Prostate gland (tissue), 2 donors: ENCODE data around the gene UNC13B. TPM values are rescaled to one million over a fixed set of nuclear protein-coding genes. Genes with fewer than 3 reads are reported as not detected.

ENCODE experiments used
- DNase-seq: peaks from one replicate; pipeline ENCODE4 v3.0.0-alpha.2; 2019; ENCODE audit warnings: low spot score
- H3K27ac ChIP-seq, 2 donors: fragments of 200-600 bp; sonication (generic); 2 replicates each; pipeline ENCODE4 v1.5.1; 2017 to 2019
- H3K27me3 ChIP-seq: fragments of 200-600 bp; sonication (generic); replicated peaks from 2 replicates; pipeline ENCODE4 v1.5.1; 2019; ENCODE audit not compliant: insufficient read depth
- H3K36me3 ChIP-seq, 2 donors: fragments of 200-600 bp; sonication (generic); 1 replicate in 1 of 2; 2 replicates in 1 of 2; pipeline versions ENCODE4 v1.5.1 to v1.8.1; 2017 to 2019
- H3K4me1 ChIP-seq: fragments of 200-600 bp; sonication (generic); replicated peaks from 2 replicates; pipeline ENCODE4 v1.5.1; 2019
- H3K4me3 ChIP-seq, 2 donors: fragments of 200-600 bp; sonication (generic); 2 replicates each; pipeline ENCODE4 v1.5.1; 2017 to 2019
- H3K9me3 ChIP-seq: fragments of 200-600 bp; sonication (generic); 2 replicates; pipeline ENCODE4 v1.5.1; 2017
- CTCF ChIP-seq, 4 experiments: fragments of 200-600 bp in 2 of 4; fragments of 450-650 bp in 2 of 4; sonication (generic) in 2 of 4; IDR thresholded peaks; 1 replicate in 3 of 4; 2 replicates in 1 of 4; pipeline ENCODE4 v1.5.1; 2016 to 2019; ENCODE audit warnings: antibody characterized with exemption in 4 of 4, mild to moderate bottlenecking in 2 of 4, moderate library complexity in 2 of 4
- POLR2A ChIP-seq: fragments of 450-650 bp; IDR thresholded peaks from one replicate; pipeline ENCODE4 v1.6.1; 2016; ENCODE audit warnings: antibody characterized with exemption, mild to moderate bottlenecking
- POLR2AphosphoS5 ChIP-seq: sonication (generic); formaldehyde crosslinking; IDR thresholded peaks from one replicate; pipeline ENCODE4 v1.6.1; 2017; ENCODE audit warnings: antibody characterized with exemption
- WGBS: methylation state at CpG from one replicate; pipeline ENCODE4 v1.1.5; 2018; 5-methylcytosine and 5-hydroxymethylcytosine counted together
- intact Hi-C: fragments of 100-400 bp; cut with DNase I; formaldehyde crosslinking; loops from one replicate; pipeline ENCODE4 v1.14.2; 2022
- total RNA-seq, 2 donors: library from RNA; depleted of rRNA; stranded (reverse); fragments of >200 nt; gene quantifications; one replicate each; pipeline ENCODE4 v1.1.0, GENCODE V29; 2016

UNC13B gene
- total RNA-seq, 2 donors from 2014 or later = 63.8 to 140 TPM

- WGBS = 91% methylated on average over 1 of the region's 1 CpG
- intact Hi-C loops = no loop called here
Observed at GRCh38 chr9:35355939-35356338, 194.1 kb downstream of the UNC13B start.

GRCh38 chr9:35357116-35357515 is 195.3 kb downstream of the UNC13B start:
- Histone ChIP-seq H3K36me3 (no peaks in the 10 kb centered on the region), H3K27me3 (no peaks in the 10 kb centered on the region), H3K9me3 (no peaks in the 10 kb centered on the region), H3K27ac (no peak overlapping the region), H3K4me3 (no peak overlapping the region), H3K4me1 (no peaks in the 10 kb centered on the region)
- TF ChIP-seq POLR2AphosphoS5 (no peak), POLR2A (no peak), CTCF (IDR thresholded peaks at IDR 0.05) (no peak)
- intact Hi-C loops = no loop called here
- WGBS = 63% methylated on average over 2 of the region's 2 CpGs
- no peak for DNase-seq

More at GRCh38 chr9:35355939-35356338, 194.1 kb downstream of the UNC13B start:
- TF ChIP-seq CTCF (IDR thresholded peaks at IDR 0.05) (no peak), POLR2AphosphoS5 (no peak), POLR2A (no peak)
- no peaks in the 10 kb centered on the region for H3K9me3 ChIP-seq
- no peaks in the 10 kb centered on the region for H3K4me1 ChIP-seq
- no peak overlapping the region for H3K4me3 ChIP-seq
- H3K36me3 ChIP-seq = no peaks in the 10 kb centered on the region
- no peaks in the 10 kb centered on the region for H3K27me3 ChIP-seq
- no peak for DNase-seq
- H3K27ac ChIP-seq = no peak overlapping the region

GRCh38 chr9:35357826-35358225 is 196.0 kb downstream of the UNC13B start:
- Histone ChIP-seq H3K36me3 (no peaks in the 10 kb centered on the region), H3K4me1 (no peaks in the 10 kb centered on the region), H3K27ac (no peak overlapping the region), H3K27me3 (no peaks in the 10 kb centered on the region), H3K4me3 (no peak overlapping the region), H3K9me3 (no peaks in the 10 kb centered on the region)
- intact Hi-C loops = no loop called here
- TF ChIP-seq POLR2A = no peak
- TF ChIP-seq POLR2AphosphoS5 = no peak
- no peak for TF ChIP-seq CTCF (IDR thresholded peaks at IDR 0.05)
- no peak for DNase-seq
- 88% methylated on average over 4 of the region's 4 CpGs for WGBS

- no peak overlapping the region for H3K4me3 ChIP-seq
- no peak overlapping the region for H3K27ac ChIP-seq
- DNase-seq = no peak
- intact Hi-C loops = no loop called here
- WGBS = 79% methylated on average over 3 of the region's 3 CpGs
- H3K27me3 ChIP-seq = no peaks in the 10 kb centered on the region
- H3K4me1 ChIP-seq = no peaks in the 10 kb centered on the region
- H3K9me3 ChIP-seq = no peaks in the 10 kb centered on the region
- H3K36me3 ChIP-seq = no peaks in the 10 kb centered on the region
- TF ChIP-seq POLR2AphosphoS5 (no peak), CTCF (IDR thresholded peaks at IDR 0.05) (no peak), POLR2A (no peak)
Observed at GRCh38 chr9:35364817-35365585, 203.2 kb downstream of the UNC13B start.

GRCh38 chr9:35366627-35367026 is 204.8 kb downstream of the UNC13B start:
- Histone ChIP-seq H3K9me3 (no peaks in the 10 kb centered on the region), H3K27me3 (no peaks in the 10 kb centered on the region), H3K4me3 (no peak overlapping the region), H3K4me1 (no peaks in the 10 kb centered on the region), H3K36me3 (peaks cover 0 to 2% of the 10 kb centered on the region in 2 donors), H3K27ac (no peak overlapping the region)
- intact Hi-C loops = no loop called here
- no peak for DNase-seq
- 95% methylated on average over 2 of the region's 2 CpGs for WGBS
- TF ChIP-seq POLR2AphosphoS5 (no peak), CTCF (IDR thresholded peaks at IDR 0.05) (no peak)
